GM21526 (cell line): ENCODE data around the gene RHBG.

Source experiments
- ATAC-seq: cut with Tn5 transposase; IDR thresholded peaks from one replicate; pipeline ENCODE4 v1.9.1; 2021; ENCODE audit warnings: moderate library complexity; ENCODE audit not compliant: unreplicated experiment, low FRiP score

Gene RHBG

DNA sequence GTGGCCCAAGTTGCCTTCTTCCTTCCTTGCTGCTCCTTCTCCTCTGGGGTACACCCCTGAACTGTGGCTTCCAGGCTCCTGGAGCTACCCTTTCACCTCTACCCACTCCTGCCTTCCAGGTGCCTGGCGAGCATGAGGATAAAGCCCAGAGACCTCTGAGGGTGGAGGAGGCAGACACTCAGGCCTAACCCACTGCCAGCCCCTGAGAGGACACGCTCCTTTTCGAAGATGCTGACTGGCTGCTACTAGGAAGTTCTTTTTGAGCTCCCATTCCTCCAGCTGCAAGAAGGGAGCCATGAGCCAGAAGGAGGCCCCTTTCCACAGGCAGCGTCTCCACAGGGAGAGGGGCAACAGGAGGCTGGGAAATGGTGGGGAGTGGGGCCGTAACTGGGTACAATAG lies 15.6 kb downstream of the RHBG start:
- no peak for ATAC-seq

DNA sequence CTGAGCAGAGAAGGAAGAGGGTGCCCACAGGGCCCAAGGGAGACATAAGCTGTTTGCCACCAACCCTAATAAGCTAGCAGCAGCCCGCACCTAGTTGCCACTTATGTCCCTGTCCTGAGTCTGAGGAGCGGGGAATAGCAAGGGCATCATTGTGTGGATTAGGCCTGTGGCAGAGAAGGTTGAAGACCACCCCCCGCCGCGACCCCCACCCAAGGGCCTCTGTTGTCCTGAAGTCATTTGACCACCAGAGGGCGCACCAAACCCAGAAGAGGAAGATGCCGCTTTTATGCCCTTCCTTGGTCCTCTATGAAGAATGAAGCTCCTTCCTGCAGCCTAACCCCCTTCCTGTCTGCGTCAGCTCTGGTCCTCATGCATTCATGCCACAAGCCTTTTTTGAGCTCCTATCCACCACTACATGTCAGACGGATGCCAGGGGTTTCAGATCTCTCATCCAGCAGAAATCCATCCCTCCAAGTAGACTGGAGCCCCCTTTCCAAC lies 16.6 kb downstream of the RHBG start:
- ATAC-seq: no peak

DNA sequence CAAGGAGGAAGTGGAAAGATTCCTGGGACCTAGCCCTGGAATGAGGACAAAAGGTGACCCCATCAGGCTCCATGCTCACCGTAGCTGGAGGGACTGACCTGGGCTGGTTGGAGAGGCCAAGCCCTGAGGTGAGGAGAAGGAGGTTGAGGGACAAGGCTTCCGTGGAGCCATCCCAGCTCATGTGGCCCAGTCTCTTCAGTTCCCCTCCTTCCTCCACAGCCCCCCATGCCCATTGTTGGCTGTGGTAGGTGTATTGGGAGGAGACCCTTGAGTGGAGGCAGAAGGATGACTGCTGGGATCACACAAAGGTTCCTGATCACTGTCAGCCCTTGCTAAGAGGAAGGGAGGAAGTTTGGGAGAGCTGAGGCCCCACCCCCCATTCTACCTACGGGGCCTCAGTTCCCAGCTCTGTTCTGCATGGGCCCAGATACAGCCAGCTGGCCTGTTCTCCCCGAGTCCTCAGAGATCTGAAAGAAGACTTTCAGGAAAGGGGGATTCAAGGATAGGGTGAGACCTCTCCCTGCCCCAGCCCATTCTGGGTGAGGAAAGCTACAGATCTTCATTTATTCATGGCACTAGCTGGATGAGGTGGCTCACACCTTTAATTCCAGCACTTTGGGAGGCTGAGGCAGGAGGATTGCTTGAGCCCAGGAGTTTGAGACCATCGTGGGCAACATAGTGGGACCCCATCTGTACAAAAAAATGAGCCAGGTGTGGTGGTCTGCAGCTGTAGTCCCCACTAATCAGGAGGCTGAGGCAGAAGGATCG lies 17.3 kb downstream of the RHBG start:
- no peak for ATAC-seq

- ATAC-seq: no peak
Measured at GRCh38 chr1:156386949-156387869, 18.2 kb downstream of the RHBG start.

GRCh38 chr1:156387870-156388173 lies 18.8 kb downstream of the RHBG start:
- ATAC-seq: no peak

GRCh38 chr1:156388174-156389137 lies 19.4 kb downstream of the RHBG start:
- ATAC-seq: no peak

DNA sequence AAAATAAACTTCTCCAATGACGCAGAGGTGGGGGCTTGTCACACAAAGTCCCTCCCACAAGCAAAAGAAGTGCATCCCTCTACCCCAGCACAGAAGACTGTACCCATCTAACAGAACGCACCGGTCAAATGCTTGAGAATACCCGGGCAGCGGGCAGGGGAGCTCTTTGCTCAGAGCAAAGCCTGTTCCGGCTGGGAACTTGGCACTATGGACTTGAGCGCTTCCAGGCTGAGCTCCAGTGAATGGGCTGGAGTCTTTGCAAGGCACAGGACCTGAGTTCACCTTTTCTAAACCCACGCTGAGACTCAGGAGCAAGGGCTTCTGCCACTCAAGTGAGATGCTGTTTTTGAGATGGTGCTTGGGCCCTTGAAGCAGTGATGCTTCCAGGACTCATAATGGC lies 20.3 kb downstream of the RHBG start:
- ATAC-seq: no peak

- no peak for ATAC-seq
Measured at GRCh38 chr1:156390469-156391365, 21.7 kb downstream of the RHBG start.

GRCh38 chr1:156391366-156391677 lies 22.3 kb downstream of the RHBG start:
- no peak for ATAC-seq

- no peak for ATAC-seq
Measured at GRCh38 chr1:156391701-156392100, 22.7 kb downstream of the RHBG start.

- no peak for ATAC-seq
Measured at GRCh38 chr1:156392452-156392853, 23.4 kb downstream of the RHBG start.

- no peak for ATAC-seq
Measured at GRCh38 chr1:156393095-156393494, 24.1 kb downstream of the RHBG start.

DNA sequence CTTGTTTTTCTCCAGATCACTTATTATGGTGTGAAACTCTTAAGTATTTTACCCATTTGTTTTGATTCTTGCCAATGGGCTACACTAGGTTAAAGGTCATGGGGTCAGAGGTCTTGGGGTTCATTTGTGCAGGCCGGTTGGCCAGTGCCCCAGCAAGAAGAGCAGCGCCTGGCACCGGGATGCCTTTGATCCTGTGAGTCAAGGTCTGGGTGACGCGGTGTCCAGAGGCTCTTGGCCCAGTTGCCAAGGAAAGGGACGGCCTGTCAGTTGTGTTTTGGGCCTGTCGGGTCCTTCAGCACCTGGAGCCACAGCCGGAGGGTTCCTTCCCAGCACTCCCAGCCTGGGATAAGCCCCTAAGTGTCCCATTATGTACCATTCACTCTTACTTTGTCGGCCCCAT lies 25.1 kb downstream of the RHBG start:
- ATAC-seq: no peak

- ATAC-seq: no peak
Measured at GRCh38 chr1:156394835-156395461, 25.9 kb downstream of the RHBG start.

- ATAC-seq: no peak
Measured at GRCh38 chr1:156399355-156400125, 30.5 kb downstream of the RHBG start.

GRCh38 chr1:156400191-156400935 lies 31.4 kb downstream of the RHBG start:
- no peak for ATAC-seq

- no peak for ATAC-seq
Measured at GRCh38 chr1:156401041-156401574, 32.1 kb downstream of the RHBG start.

DNA sequence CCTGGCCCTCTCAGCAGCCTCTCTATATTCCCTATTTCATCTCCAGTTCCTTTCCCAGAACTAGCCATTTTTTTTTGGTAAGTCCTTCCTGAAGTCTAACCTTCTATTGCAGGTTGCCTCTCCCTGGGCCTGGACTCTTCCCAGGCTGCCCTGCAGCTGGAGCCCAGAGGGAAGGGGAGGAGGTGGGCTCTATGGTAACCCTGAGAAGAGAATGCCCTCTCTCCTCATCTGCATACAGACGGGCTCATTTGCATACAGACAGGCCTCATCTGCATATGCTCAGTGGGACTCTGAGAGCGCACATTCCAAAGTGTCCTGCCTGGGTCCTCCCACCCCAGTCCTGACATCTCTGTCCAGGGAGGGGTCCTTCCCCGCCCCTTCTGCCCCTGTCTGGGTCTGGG lies 32.7 kb downstream of the RHBG start:
- no peak for ATAC-seq
